ENCODE results near the gene MRPL17. TPM values are rescaled to one million over a fixed set of nuclear protein-coding genes. Genes with fewer than 3 reads are reported as not detected.
A peak's percentile ranks its signal among the peaks of the same experiment; 100 is the strongest.

MRPL17 gene
- total RNA-seq, 2 donors from 2014 or later: 25.6 to 28.2 TPM

GRCh38 chr11:6657346-6657745 is 25.8 kb downstream of the MRPL17 start:
- DNase-seq (ENCODE audit: low spot score): no peak
- intact Hi-C loops (cut with DNase I): loop anchor here in 1 of 2 donors (5.0 kb wide), 1 partner anchor 40 kb away; the partner anchor contains the start of gene TPP1

- DNase-seq (ENCODE audit: low spot score): no peak
- intact Hi-C loops (cut with DNase I): loop anchor here in 1 of 2 donors (5.0 kb wide), 1 partner anchor 40 kb away; the partner anchor contains the start of gene TPP1
These were observed 26.2 kb downstream of the MRPL17 start for GRCh38 chr11:6656936-6657335.

GRCh38 chr11:6656584-6656915 is 26.6 kb downstream of the MRPL17 start:
- intact Hi-C loops (cut with DNase I): loop anchor here in 1 of 2 donors (5.0 kb wide), 1 partner anchor 39 kb away; the partner anchor contains the start of gene TPP1
- DNase-seq (ENCODE audit: low spot score): no peak

GRCh38 chr11:6655790-6656583 is 27.2 kb downstream of the MRPL17 start, which contains the start of gene DCHS1:
Gene DCHS1, minus strand, starts transcription at chr11:6655809. Its CDS starts 14,196 bp downstream, at chr11:6641613.
- no peak for DNase-seq (ENCODE audit: low spot score)
- intact Hi-C loops (cut with DNase I): loop anchor here in 1 of 2 donors (5.0 kb wide), 1 partner anchor 39 kb away; the partner anchor contains the start of gene TPP1

- intact Hi-C loops (cut with DNase I): loop anchor here in 1 of 2 donors (5.0 kb wide), 1 partner anchor 38 kb away; the partner anchor contains the start of gene TPP1
These were observed 27.9 kb downstream of the MRPL17 start for GRCh38 chr11:6655020-6655789.

GRCh38 chr11:6654281-6655019 is 28.7 kb downstream of the MRPL17 start:
- DNase-seq (ENCODE audit: low spot score): no peak
- intact Hi-C loops (cut with DNase I): loop anchor here in 1 of 2 donors (5.0 kb wide), 1 partner anchor 37 kb away; the partner anchor contains the start of gene TPP1

More at GRCh38 chr11:6655020-6655789, 27.9 kb downstream of the MRPL17 start:
- no peak for DNase-seq (ENCODE audit: low spot score)

- no peak for DNase-seq (ENCODE audit: low spot score)
- intact Hi-C loops (cut with DNase I): no loop called here
These were observed 29.5 kb downstream of the MRPL17 start for GRCh38 chr11:6653656-6654055.

GRCh38 chr11:6653097-6653496 is 30.0 kb downstream of the MRPL17 start:
- intact Hi-C loops (cut with DNase I): no loop called here
- DNase-seq (ENCODE audit: low spot score): no peak

- intact Hi-C loops (cut with DNase I): no loop called here
- no peak for DNase-seq (ENCODE audit: low spot score)
These were observed 31.0 kb downstream of the MRPL17 start for GRCh38 chr11:6652182-6652581.

- intact Hi-C loops (cut with DNase I): no loop called here
- DNase-seq (ENCODE audit: low spot score): no peak
These were observed 32.2 kb downstream of the MRPL17 start for GRCh38 chr11:6650980-6651379.

- intact Hi-C loops (cut with DNase I): no loop called here
- no peak for DNase-seq (ENCODE audit: low spot score)
These were observed 33.0 kb downstream of the MRPL17 start for GRCh38 chr11:6650104-6650503.

GRCh38 chr11:6648501-6648900 is 34.6 kb downstream of the MRPL17 start:
- DNase-seq (ENCODE audit: low spot score): no peak
- intact Hi-C loops (cut with DNase I): no loop called here

GRCh38 chr11:6647836-6648235 is 35.3 kb downstream of the MRPL17 start:
- intact Hi-C loops (cut with DNase I): no loop called here
- DNase-seq (ENCODE audit: low spot score): no peak

GRCh38 chr11:6646918-6647679 is 36.0 kb downstream of the MRPL17 start:
- intact Hi-C loops (cut with DNase I): no loop called here
- no peak for DNase-seq (ENCODE audit: low spot score)

- intact Hi-C loops (cut with DNase I): no loop called here
- DNase-seq (ENCODE audit: low spot score): no peak
These were observed 36.6 kb downstream of the MRPL17 start for GRCh38 chr11:6646576-6646917.

GRCh38 chr11:6646071-6646470 is 37.1 kb downstream of the MRPL17 start:
- intact Hi-C loops (cut with DNase I): no loop called here
- peak; percentile 93 for DNase-seq (ENCODE audit: low spot score)

- DNase-seq (ENCODE audit: low spot score): no peak
- intact Hi-C loops (cut with DNase I): no loop called here
These were observed 40.2 kb downstream of the MRPL17 start for GRCh38 chr11:6642957-6643356.

- no peak for DNase-seq (ENCODE audit: low spot score)
- intact Hi-C loops (cut with DNase I): no loop called here
These were observed 42.0 kb downstream of the MRPL17 start for GRCh38 chr11:6640985-6641701.
